ENCODE data around the gene DAP.

DNA sequence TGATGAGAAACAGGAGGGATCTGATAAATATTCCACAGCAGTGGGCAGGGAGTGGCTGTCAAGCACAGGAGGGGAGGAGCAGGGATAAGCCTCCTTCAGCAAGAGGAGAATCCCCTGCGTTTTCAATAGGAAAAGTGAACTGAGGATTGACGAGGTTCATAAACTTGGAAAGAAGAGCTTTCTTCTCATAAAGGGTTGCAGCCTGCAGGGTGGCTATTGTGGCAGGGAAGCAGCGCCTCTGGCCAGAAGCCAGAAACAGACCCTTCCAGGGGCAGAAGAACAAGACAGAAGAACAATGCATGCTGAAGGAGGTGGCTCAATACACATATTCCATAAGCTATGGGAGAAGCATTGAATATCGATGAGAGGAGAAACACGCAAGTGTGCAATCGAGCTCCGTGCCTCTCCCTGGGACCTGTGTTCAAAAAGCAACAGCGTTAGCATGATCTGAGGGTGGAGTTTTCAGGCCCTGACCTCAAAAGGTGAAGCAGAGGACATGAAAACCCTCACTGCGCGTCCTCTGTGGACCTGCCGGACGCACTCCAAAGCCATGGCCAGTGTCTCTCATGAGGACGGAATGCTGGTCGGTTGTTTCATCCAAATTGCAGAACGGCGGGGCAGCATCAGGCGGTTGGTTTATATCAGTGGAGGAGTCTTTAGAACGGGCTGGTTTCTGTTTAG lies 129.6 kb downstream of the DAP start:
- TF ChIP-seq TAF1 (IDR thresholded peaks at IDR 0.05; ENCODE audit: low read depth, low read length): no peak
- peak; percentile 70 for TF ChIP-seq POLR2A (IDR thresholded peaks at IDR 0.05; ENCODE audit: low read depth, low read length)
- TF ChIP-seq POLR2AphosphoS5 (IDR thresholded peaks at IDR 0.05; ENCODE audit: low read depth, low read length): peak; percentile 76
- no peak for TF ChIP-seq PAX5 (IDR thresholded peaks at IDR 0.05; ENCODE audit: insufficient read depth, low read length, severe bottlenecking)

All from GM12891 (cell line).